Erythroblast (primary cell): Measurements from ENCODE around the gene HPCAL1.

Experiments used
- GATA1 ChIP-seq: IDR thresholded peaks from 2 replicates; pipeline ENCODE4 v1.6.1; 2011; ENCODE audit warnings: low read depth, mild to moderate bottlenecking, control low read depth, low read length, moderate library complexity
- POLR2A ChIP-seq: IDR thresholded peaks from 2 replicates; pipeline ENCODE4 v1.6.1; 2011; ENCODE audit warnings: mild to moderate bottlenecking, low read length

- TF ChIP-seq POLR2A = no peak
- TF ChIP-seq GATA1 = no peak
Measured at GRCh38 chr2:10451819-10452218, 149.1 kb downstream of the HPCAL1 start.
